OCI-LY7 (cell line): ENCODE measurements around the gene KCNMA1. TPM values are rescaled to one million over a fixed set of nuclear protein-coding genes. Genes with fewer than 3 reads are reported as not detected.

Experiments used
- BruUV-seq: library from RNA; stranded (reverse); fragments of 400-500 nt; replicated peaks from 2 replicates; lab custom pipeline; 2021; lab: Mats Ljungman, UMichigan
- CTCF ChIA-PET: fragments of 300-600 bp; sonication (Branson Sonifier 250); formaldehyde crosslinking; loops from one replicate; lab custom pipeline; 2022; ENCODE audit warnings: antibody characterized with exemption; ENCODE audit not compliant: unreplicated experiment; lab: Charles Lee
- POLR2A ChIA-PET: fragments of 300-600 bp; sonication (Branson Sonifier 250); formaldehyde crosslinking; loops from one replicate; lab custom pipeline; 2022; ENCODE audit warnings: antibody characterized with exemption; lab: Charles Lee
- DNase-seq: peaks from one replicate; pipeline ENCODE4 v3.0.0-alpha.2; 2015; ENCODE audit warnings: low spot score
- H2AFZ ChIP-seq: fragments of 200-600 bp; sonication (generic), shearing (Covaris generic); 2 replicates; pipeline ENCODE4 v1.6.1; 2014; ENCODE audit warnings: mild to moderate bottlenecking, antibody characterized with exemption, low read length, moderate library complexity
- H3K27ac ChIP-seq: fragments of 200-600 bp; sonication (generic); 2 replicates; pipeline ENCODE4 v1.5.1; 2014; ENCODE audit warnings: mixed run types, low read depth, mild to moderate bottlenecking, moderate library complexity, low read length, inconsistent platforms; ENCODE audit not compliant: poor library complexity, severe bottlenecking
- H3K36me3 ChIP-seq: fragments of 200-600 bp; sonication (generic); 2 replicates; pipeline ENCODE4 v1.6.1; 2014; ENCODE audit warnings: mild to moderate bottlenecking, antibody characterized with exemption, low read length, moderate library complexity, mixed read lengths; ENCODE audit not compliant: insufficient read depth
- H3K4me1 ChIP-seq: fragments of 200-600 bp; sonication (generic); 2 replicates; pipeline ENCODE4 v1.5.1; 2014; ENCODE audit warnings: mild to moderate bottlenecking, low read length; ENCODE audit not compliant: insufficient read depth, poor library complexity, severe bottlenecking
- H3K4me2 ChIP-seq: fragments of 200-600 bp; sonication (generic); 2 replicates; pipeline ENCODE4 v1.6.1; 2014; ENCODE audit warnings: mild to moderate bottlenecking, low read length
- H3K4me3 ChIP-seq: fragments of 200-600 bp; sonication (generic); 2 replicates; pipeline ENCODE4 v1.5.1; 2014; ENCODE audit warnings: mild to moderate bottlenecking, low read depth, low read length; ENCODE audit not compliant: poor library complexity, severe bottlenecking
- H3K79me2 ChIP-seq: fragments of 200-600 bp; sonication (generic); 2 replicates; pipeline ENCODE4 v1.6.1; 2016; ENCODE audit warnings: low read depth, mild to moderate bottlenecking, low read length, moderate library complexity, mixed read lengths; ENCODE audit not compliant: insufficient read depth
- H3K9me2 ChIP-seq: fragments of 200-600 bp; sonication (generic); 2 replicates; pipeline ENCODE4 v1.6.1; 2016; ENCODE audit warnings: mild to moderate bottlenecking, low read length, mixed read lengths; ENCODE audit not compliant: insufficient read depth
- H3K9me3 ChIP-seq: fragments of 200-600 bp; sonication (generic); 2 replicates; pipeline ENCODE4 v1.6.1; 2014; ENCODE audit warnings: mild to moderate bottlenecking, mixed run types, low read length, mixed read lengths
- H4K20me1 ChIP-seq: fragments of 200-600 bp; sonication (generic); 2 replicates; pipeline ENCODE4 v1.6.1; 2014; ENCODE audit warnings: mild to moderate bottlenecking, antibody characterized with exemption, low read length, moderate library complexity, mixed read lengths; ENCODE audit not compliant: insufficient read depth
- CTCF ChIP-seq: fragments of 200-600 bp; sonication (generic); conservative IDR thresholded peaks from 2 replicates; pipeline ENCODE4 v1.5.1; 2014; ENCODE audit warnings: mild to moderate bottlenecking, antibody characterized with exemption, low read length, moderate library complexity, mixed read lengths
- EZH2phosphoT487 ChIP-seq: fragments of 200-600 bp; sonication (generic); IDR thresholded peaks from 2 replicates; pipeline ENCODE4 v1.6.1; 2018; ENCODE audit warnings: low read depth, borderline replicate concordance, mild to moderate bottlenecking, mixed run types, antibody characterized with exemption, low read length, moderate library complexity, mixed read lengths
- intact Hi-C: fragments of 100-400 bp; cut with micrococcal nuclease; formaldehyde crosslinking; loops from one replicate; pipeline ENCODE4 v1.10.0; 2022; ENCODE audit not compliant: unreplicated experiment
- total RNA-seq, 2 experiments: library from RNA; depleted of rRNA in 1 of 2; stranded (reverse); fragments of >200 nt in 1 of 2; shearing (Covaris generic) in 1 of 2; gene quantifications; 2 replicates each; pipeline ENCODE4 v1.2.3, GENCODE V29; 2014 to 2022

Gene KCNMA1
- total RNA-seq, 2 experiments from 2014 or later, result not detected

- Histone ChIP-seq H2AFZ (no peak overlapping the region), H3K9me2 (no peaks in the 10 kb centered on the region), H3K9me3 (no peaks in the 10 kb centered on the region), H3K79me2 (no peaks in the 10 kb centered on the region), H3K4me3 (no peak overlapping the region), H3K4me1 (no peaks in the 10 kb centered on the region), H3K4me2 (no peak overlapping the region), H3K27ac (no peak overlapping the region), H4K20me1 (no peaks in the 10 kb centered on the region), H3K36me3 (no peaks in the 10 kb centered on the region)
- no peak for DNase-seq
- intact Hi-C loops, result no loop called here
- POLR2A ChIA-PET, result no interaction called here
- TF ChIP-seq CTCF, result no peak
- no peak for TF ChIP-seq EZH2phosphoT487
- CTCF ChIA-PET, result no interaction called here
- BruUV-seq, result no TSS peak
Measured at GRCh38 chr10:77319557-77319956, 318.1 kb downstream of the KCNMA1 start.

- ChIA-PET POLR2A (no interaction called here), CTCF (no interaction called here)
- H3K27ac ChIP-seq, result no peak overlapping the region
- TF ChIP-seq CTCF, result no peak
- no peak for TF ChIP-seq EZH2phosphoT487
- no TSS peak for BruUV-seq
- intact Hi-C loops, result no loop called here
- no peaks in the 10 kb centered on the region for H3K4me1 ChIP-seq
- H3K9me2 ChIP-seq, result no peaks in the 10 kb centered on the region
- H3K4me2 ChIP-seq, result no peak overlapping the region
- H3K9me3 ChIP-seq, result no peaks in the 10 kb centered on the region
- no peak overlapping the region for H2AFZ ChIP-seq
- no peaks in the 10 kb centered on the region for H3K36me3 ChIP-seq
- no peaks in the 10 kb centered on the region for H4K20me1 ChIP-seq
- no peak for DNase-seq
- H3K4me3 ChIP-seq, result no peak overlapping the region
- H3K79me2 ChIP-seq, result no peaks in the 10 kb centered on the region
Measured at GRCh38 chr10:77318739-77319138, 318.9 kb downstream of the KCNMA1 start.

GRCh38 chr10:77317221-77317620 is 320.4 kb downstream of the KCNMA1 start:
- no TSS peak for BruUV-seq
- no peak for DNase-seq
- ChIA-PET CTCF (no interaction called here), POLR2A (no interaction called here)
- H3K9me2 ChIP-seq, result no peaks in the 10 kb centered on the region
- no peak overlapping the region for H3K4me2 ChIP-seq
- H3K4me1 ChIP-seq, result no peaks in the 10 kb centered on the region
- intact Hi-C loops, result no loop called here
- H4K20me1 ChIP-seq, result no peaks in the 10 kb centered on the region
- H2AFZ ChIP-seq, result no peak overlapping the region
- no peaks in the 10 kb centered on the region for H3K9me3 ChIP-seq
- H3K27ac ChIP-seq, result no peak overlapping the region
- H3K4me3 ChIP-seq, result no peak overlapping the region
- TF ChIP-seq CTCF (no peak), EZH2phosphoT487 (no peak)
- H3K79me2 ChIP-seq, result no peaks in the 10 kb centered on the region
- no peaks in the 10 kb centered on the region for H3K36me3 ChIP-seq
